ENCODE results near the gene GNAZ.

GRCh38 chr22:23060612-23061400 lies 9.5 kb upstream of the GNAZ start:
- TF ChIP-seq CTCF (IDR thresholded peaks at IDR 0.05; ENCODE audit: low read depth, low read length, poor library complexity, severe bottlenecking) (no peak), EZH2phosphoT487 (IDR thresholded peaks at IDR 0.05; ENCODE audit: borderline replicate concordance, low read length) (no peak)
